Smooth muscle cell (in vitro differentiated cells): ENCODE results near the gene SRI. TPM values are rescaled to one million over a fixed set of nuclear protein-coding genes. Genes with fewer than 3 reads are reported as not detected.

Experiments
- DNase-seq: peaks from one replicate; lab custom pipeline; 2025; ENCODE audit not compliant: unreplicated experiment; lab: John Stamatoyannopoulos, UW
- H2AFZ ChIP-seq: fragments of 200-600 bp; sonication (generic); 2 replicates; pipeline ENCODE4 v1.6.0; 2016; ENCODE audit warnings: antibody characterized with exemption, low read depth, mild to moderate bottlenecking
- H3F3A ChIP-seq: fragments of 200-600 bp; sonication (generic); 2 replicates; pipeline ENCODE4 v1.6.0; 2017; ENCODE audit warnings: antibody characterized with exemption, low read depth
- H3K27ac ChIP-seq: fragments of 200-600 bp; sonication (generic); 2 replicates; pipeline ENCODE4 v1.5.1; 2016; ENCODE audit warnings: low read depth, mild to moderate bottlenecking
- H3K27me3 ChIP-seq: fragments of 200-600 bp; sonication (generic); 2 replicates; pipeline ENCODE4 v1.6.1; 2016; ENCODE audit warnings: low read depth, mild to moderate bottlenecking
- H3K36me3 ChIP-seq: fragments of 200-600 bp; sonication (generic); 2 replicates; pipeline ENCODE4 v1.5.1; 2016; ENCODE audit warnings: low read depth
- H3K4me1 ChIP-seq: fragments of 200-600 bp; sonication (generic); 2 replicates; pipeline ENCODE4 v1.5.1; 2016; ENCODE audit warnings: low read depth
- H3K4me2 ChIP-seq: fragments of 200-600 bp; sonication (generic); 2 replicates; pipeline ENCODE4 v1.6.0; 2016; ENCODE audit warnings: mild to moderate bottlenecking
- H3K4me3 ChIP-seq: fragments of 200-600 bp; sonication (generic); 2 replicates; pipeline ENCODE4 v1.5.1; 2016; ENCODE audit warnings: mild to moderate bottlenecking
- H3K79me2 ChIP-seq: fragments of 200-600 bp; sonication (generic); 2 replicates; pipeline ENCODE4 v1.6.0; 2016; ENCODE audit warnings: low read depth, mild to moderate bottlenecking
- H3K9ac ChIP-seq: fragments of 200-600 bp; sonication (generic); 2 replicates; pipeline ENCODE4 v1.6.0; 2016; ENCODE audit warnings: low read depth
- H3K9me3 ChIP-seq: fragments of 200-600 bp; sonication (generic); replicated peaks from 2 replicates; pipeline ENCODE4 v1.5.1; 2016; ENCODE audit warnings: low read depth
- H4K20me1 ChIP-seq: fragments of 200-600 bp; sonication (generic); 2 replicates; pipeline ENCODE4 v1.6.0; 2016; ENCODE audit warnings: low read depth
- WGBS: methylation state at CpG from one replicate; pipeline ENCODE4 v1.1.7; 2016; ENCODE audit warnings: low lambda C conversion rate; 5-methylcytosine and 5-hydroxymethylcytosine counted together
- polyA plus RNA-seq: library from polyadenylated mRNA; unstranded; fragments of >200 nt; fragmentation: Nextera tagmentation; extraction: Ambion mirVana; gene quantifications from 2 replicates; pipeline ENCODE4 v1.2.1, GENCODE V29; 2016
- total RNA-seq: library from RNA; depleted of rRNA; stranded (reverse); fragments of >200 nt; gene quantifications from 2 replicates; pipeline ENCODE4 v1.2.3, GENCODE V29; 2014
- TF ChIP-seq, protein P1 (sequence below): fragments of 200-600 bp; sonication (generic); IDR thresholded peaks from 2 replicates; pipeline ENCODE4 v1.5.1; 2017; ENCODE audit warnings: borderline replicate concordance, mild to moderate bottlenecking, antibody characterized with exemption; ENCODE audit not compliant: insufficient read depth, poor library complexity, severe bottlenecking

Gene SRI
- total and polyA plus RNA-seq, 2 experiments from 2014 or later = 75.2 to 175 TPM

DNA sequence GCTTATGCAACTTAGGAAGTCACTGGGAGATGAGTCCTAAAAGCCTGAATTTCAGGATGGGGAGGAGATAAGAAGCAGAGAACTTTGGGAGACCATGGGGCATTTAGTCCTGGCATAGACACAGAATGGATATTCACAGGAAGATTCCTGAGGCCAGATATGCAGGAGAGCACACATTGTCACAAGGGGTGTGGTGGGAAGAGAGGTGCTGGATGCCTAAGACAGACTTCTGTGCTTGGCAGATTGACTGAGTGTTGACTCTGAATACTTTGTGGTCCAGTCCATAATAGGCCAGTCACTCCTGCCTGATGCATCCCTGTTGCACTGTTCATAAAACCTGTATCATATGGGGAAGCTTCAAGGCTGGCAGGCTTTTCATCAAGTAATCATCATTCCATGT is 18.5 kb downstream of the SRI start:
- DNase-seq = no peak
- peaks cover 7% of the 10 kb centered on the region for H3K4me1 ChIP-seq
- no peak overlapping the region for H3K4me3 ChIP-seq
- H3K9ac ChIP-seq = no peak overlapping the region
- no peak overlapping the region for H3K27ac ChIP-seq
- H3K4me2 ChIP-seq = no peak overlapping the region
- TF ChIP-seq, protein P1, sequence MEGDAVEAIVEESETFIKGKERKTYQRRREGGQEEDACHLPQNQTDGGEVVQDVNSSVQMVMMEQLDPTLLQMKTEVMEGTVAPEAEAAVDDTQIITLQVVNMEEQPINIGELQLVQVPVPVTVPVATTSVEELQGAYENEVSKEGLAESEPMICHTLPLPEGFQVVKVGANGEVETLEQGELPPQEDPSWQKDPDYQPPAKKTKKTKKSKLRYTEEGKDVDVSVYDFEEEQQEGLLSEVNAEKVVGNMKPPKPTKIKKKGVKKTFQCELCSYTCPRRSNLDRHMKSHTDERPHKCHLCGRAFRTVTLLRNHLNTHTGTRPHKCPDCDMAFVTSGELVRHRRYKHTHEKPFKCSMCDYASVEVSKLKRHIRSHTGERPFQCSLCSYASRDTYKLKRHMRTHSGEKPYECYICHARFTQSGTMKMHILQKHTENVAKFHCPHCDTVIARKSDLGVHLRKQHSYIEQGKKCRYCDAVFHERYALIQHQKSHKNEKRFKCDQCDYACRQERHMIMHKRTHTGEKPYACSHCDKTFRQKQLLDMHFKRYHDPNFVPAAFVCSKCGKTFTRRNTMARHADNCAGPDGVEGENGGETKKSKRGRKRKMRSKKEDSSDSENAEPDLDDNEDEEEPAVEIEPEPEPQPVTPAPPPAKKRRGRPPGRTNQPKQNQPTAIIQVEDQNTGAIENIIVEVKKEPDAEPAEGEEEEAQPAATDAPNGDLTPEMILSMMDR = no peak
- no peaks in the 10 kb centered on the region for H3F3A ChIP-seq
- no peaks in the 10 kb centered on the region for H3K27me3 ChIP-seq
- no peak overlapping the region for H2AFZ ChIP-seq
- peaks cover 6% of the 10 kb centered on the region for H3K36me3 ChIP-seq
- H4K20me1 ChIP-seq = no peaks in the 10 kb centered on the region
- H3K9me3 ChIP-seq = no peaks in the 10 kb centered on the region
- no peaks in the 10 kb centered on the region for H3K79me2 ChIP-seq

DNA sequence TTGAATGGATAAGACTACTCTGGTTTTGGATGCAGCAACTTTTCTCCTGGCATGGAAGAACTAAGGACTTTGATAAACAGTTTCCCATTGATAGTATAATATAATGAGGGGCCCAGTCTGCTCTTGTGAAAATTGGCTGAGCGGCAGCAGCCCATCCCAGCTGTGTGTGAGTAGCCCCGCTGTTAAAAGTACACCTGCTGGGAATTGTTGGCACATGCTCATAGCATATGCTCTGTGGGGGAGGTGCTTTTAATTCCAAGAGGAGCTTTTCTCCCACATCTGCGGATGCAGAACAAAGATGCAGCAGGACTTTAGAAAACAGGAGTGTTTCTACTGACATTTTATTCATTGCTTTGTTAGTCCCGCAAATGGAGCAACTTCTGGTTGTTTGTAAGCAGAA is 19.0 kb downstream of the SRI start:
- DNase-seq = no peak
- H3K27ac ChIP-seq = no peak overlapping the region
- 72% methylated on average over 4 of the region's 4 CpGs for WGBS
- no peaks in the 10 kb centered on the region for H3K79me2 ChIP-seq
- peaks cover 7% of the 10 kb centered on the region for H3K4me1 ChIP-seq
- H3F3A ChIP-seq = no peaks in the 10 kb centered on the region
- TF ChIP-seq, protein P1 = no peak
- no peak overlapping the region for H3K4me3 ChIP-seq
- no peaks in the 10 kb centered on the region for H3K27me3 ChIP-seq
- peaks cover 1% of the 10 kb centered on the region for H3K36me3 ChIP-seq
- no peaks in the 10 kb centered on the region for H4K20me1 ChIP-seq
- no peak overlapping the region for H3K9ac ChIP-seq
- no peak overlapping the region for H3K4me2 ChIP-seq
- H2AFZ ChIP-seq = no peak overlapping the region
- no peaks in the 10 kb centered on the region for H3K9me3 ChIP-seq

DNA sequence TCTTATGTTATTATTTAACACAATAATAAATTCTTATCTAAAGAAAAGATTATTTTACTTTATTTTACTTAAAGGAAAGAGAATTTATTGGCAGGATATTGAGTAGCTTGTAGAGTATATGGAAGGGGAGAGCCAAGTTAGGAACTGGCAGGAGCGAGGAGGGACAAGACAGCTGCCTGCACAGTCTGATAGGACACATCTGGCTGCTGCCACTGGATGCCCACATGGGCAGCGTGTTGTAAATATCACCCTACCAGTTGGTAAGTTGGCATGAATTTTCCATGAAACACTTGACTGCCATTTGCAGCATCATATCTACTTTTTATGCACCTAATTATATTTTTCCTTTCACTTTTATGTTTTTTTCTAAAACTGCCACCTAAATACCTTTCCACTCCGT is 19.6 kb downstream of the SRI start:
- Histone ChIP-seq H3F3A (no peaks in the 10 kb centered on the region), H3K79me2 (no peaks in the 10 kb centered on the region), H3K9ac (no peak overlapping the region), H3K4me3 (no peak overlapping the region), H2AFZ (no peak overlapping the region), H3K27ac (no peak overlapping the region), H3K36me3 (no peaks in the 10 kb centered on the region), H3K27me3 (no peaks in the 10 kb centered on the region), H4K20me1 (no peaks in the 10 kb centered on the region), H3K9me3 (no peaks in the 10 kb centered on the region), H3K4me1 (peaks cover 7% of the 10 kb centered on the region), H3K4me2 (no peak overlapping the region)
- TF ChIP-seq, protein P1 = no peak
- no peak for DNase-seq
- whole genome bisulfite sequencing = 95% methylated on average over 3 of the region's 3 CpGs

DNA sequence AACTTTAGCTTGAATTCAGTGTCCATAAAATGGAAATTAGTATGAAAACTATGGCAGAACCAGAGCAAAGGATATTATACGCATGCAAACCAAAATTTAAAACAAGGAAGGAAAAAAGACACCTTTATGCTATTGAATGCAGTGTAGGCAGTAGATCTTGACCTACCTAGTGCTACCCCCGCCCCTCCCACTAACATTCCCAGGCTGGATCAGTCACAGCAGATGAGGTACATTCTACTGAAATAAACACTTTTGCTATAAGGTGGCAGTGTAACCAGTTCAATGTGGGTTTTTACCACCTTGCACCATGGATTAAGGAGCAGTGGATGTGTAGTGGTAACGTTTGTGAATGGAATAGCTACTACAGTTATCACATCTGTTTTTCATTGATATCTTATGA is 27.9 kb downstream of the SRI start:
- H3F3A ChIP-seq = no peaks in the 10 kb centered on the region
- no peaks in the 10 kb centered on the region for H3K79me2 ChIP-seq
- no peaks in the 10 kb centered on the region for H3K4me1 ChIP-seq

More for the DNA sequence above, 27.9 kb downstream of the SRI start:
- H3K27ac ChIP-seq = no peak overlapping the region
- WGBS = 84% methylated on average over 3 of the region's 3 CpGs
- no peak overlapping the region for H3K4me3 ChIP-seq
- no peak overlapping the region for H2AFZ ChIP-seq
- H3K36me3 ChIP-seq = no peaks in the 10 kb centered on the region
- no peak overlapping the region for H3K4me2 ChIP-seq
- DNase-seq = no peak
- H4K20me1 ChIP-seq = no peaks in the 10 kb centered on the region
- no peak overlapping the region for H3K9ac ChIP-seq
- TF ChIP-seq, protein P1 = no peak
- H3K9me3 ChIP-seq = no peaks in the 10 kb centered on the region
- H3K27me3 ChIP-seq = no peaks in the 10 kb centered on the region
